Globus pallidus (tissue), 1 donor: ENCODE measurements around the gene ZFYVE1.
"Not testable (repeated sequence)": the region's sequence is repeated elsewhere in the genome, so short reads cannot be mapped to it uniquely, and the experiment has no call there.

Source experiments
- DNase-seq: peaks from one replicate; pipeline ENCODE4 v3.0.0-alpha.2; 2015; ENCODE audit warnings: low spot score

ZFYVE1 gene, protein sequence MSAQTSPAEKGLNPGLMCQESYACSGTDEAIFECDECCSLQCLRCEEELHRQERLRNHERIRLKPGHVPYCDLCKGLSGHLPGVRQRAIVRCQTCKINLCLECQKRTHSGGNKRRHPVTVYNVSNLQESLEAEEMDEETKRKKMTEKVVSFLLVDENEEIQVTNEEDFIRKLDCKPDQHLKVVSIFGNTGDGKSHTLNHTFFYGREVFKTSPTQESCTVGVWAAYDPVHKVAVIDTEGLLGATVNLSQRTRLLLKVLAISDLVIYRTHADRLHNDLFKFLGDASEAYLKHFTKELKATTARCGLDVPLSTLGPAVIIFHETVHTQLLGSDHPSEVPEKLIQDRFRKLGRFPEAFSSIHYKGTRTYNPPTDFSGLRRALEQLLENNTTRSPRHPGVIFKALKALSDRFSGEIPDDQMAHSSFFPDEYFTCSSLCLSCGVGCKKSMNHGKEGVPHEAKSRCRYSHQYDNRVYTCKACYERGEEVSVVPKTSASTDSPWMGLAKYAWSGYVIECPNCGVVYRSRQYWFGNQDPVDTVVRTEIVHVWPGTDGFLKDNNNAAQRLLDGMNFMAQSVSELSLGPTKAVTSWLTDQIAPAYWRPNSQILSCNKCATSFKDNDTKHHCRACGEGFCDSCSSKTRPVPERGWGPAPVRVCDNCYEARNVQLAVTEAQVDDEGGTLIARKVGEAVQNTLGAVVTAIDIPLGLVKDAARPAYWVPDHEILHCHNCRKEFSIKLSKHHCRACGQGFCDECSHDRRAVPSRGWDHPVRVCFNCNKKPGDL

DNA sequence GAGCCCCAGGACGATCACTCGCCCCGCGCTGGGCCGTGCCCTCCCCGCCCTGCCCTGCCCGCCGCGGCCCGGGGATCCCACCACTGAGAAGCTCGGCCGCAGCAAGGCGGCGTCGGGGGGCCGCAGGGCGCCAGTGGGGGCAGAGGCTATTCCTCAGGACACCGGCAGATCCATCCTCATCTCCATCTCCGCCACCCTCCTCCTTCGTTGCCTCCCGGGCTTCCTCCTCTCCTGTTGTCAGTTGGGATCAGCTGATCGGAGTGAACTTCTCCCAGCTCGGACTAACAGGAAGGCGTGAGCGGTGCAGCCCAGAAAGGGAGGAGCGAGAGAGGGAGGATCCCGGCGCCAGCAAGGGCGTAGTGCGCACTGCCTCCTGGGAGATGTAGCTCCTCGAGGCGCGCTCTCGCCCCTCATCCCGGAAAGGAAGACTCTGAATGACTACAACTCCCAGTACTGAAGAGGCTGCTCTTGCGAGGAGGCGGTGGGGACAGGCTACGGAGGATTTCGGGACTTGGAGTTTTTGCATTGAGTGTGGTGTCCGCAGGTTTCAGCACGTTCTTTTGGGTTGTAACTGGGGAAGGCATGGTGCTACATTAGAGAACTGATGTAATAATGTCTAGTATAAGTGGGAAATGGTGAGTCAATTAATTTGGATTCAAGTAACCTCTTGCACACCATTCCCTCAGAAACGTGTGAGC lies at the start of gene ZFYVE1:
ZFYVE1 (minus strand) TSS at position 262 of the 698 bp plus-strand sequence. CDS start 2,598 bp downstream, outside the sequence.
- DNase-seq, result peak; percentile 100

DNA sequence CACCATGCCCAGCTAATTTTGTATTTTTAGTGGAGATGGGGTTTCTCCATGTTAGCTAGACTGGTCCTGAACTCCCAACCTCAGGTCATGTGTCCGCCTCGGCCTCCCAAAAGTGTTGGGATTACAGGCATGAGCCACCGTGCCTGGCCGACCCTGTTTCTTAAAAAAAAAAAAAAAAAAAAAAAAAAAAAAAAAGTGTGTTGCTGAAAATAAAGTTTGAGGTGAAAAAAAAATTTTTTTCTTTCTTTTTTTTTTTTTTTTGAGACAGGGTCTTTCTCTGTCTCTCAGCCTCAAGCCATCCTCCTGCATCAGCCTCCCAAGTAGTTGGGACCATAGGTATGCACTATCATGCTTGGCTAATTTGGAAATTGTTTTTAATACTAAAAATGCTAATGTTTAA lies 42.7 kb upstream of the ZFYVE1 start:
- no peak for DNase-seq

DNA sequence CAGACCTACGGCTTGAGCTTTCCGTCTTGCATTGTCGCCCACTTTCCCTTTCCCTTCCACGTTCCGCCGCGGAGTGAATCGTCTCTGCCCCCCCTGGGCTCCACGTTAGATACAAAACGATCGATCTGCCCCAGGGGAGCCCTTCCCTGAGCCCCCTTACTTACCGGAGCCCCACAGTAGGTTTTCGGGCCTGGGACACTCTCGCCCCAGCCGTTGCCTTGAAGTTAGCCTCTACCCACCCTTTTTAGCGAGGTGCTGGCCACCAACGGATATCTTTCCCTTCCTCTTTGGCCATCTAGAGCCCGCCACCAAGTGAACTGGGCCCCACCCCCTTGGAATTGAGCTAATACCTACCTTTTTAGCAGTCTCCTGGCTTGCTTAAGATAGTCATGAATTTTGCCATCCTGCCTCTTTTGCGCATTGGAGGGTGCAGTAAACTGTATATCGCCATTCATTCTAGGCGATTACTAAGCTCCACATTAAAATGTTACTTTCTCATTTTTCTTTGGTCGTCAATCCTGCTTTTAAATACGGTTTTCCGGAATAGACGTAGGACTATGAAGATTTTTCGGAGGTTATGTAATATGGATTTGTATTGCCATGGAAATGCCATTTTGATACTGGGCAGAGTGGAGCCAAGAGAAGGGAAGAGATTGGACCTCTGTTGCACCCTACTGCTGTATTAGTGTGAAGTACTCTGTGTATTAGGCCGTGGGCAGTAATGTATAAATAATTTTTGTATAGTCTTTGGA lies 32.2 kb upstream of the ZFYVE1 start:
- DNase-seq, result no peak

DNA sequence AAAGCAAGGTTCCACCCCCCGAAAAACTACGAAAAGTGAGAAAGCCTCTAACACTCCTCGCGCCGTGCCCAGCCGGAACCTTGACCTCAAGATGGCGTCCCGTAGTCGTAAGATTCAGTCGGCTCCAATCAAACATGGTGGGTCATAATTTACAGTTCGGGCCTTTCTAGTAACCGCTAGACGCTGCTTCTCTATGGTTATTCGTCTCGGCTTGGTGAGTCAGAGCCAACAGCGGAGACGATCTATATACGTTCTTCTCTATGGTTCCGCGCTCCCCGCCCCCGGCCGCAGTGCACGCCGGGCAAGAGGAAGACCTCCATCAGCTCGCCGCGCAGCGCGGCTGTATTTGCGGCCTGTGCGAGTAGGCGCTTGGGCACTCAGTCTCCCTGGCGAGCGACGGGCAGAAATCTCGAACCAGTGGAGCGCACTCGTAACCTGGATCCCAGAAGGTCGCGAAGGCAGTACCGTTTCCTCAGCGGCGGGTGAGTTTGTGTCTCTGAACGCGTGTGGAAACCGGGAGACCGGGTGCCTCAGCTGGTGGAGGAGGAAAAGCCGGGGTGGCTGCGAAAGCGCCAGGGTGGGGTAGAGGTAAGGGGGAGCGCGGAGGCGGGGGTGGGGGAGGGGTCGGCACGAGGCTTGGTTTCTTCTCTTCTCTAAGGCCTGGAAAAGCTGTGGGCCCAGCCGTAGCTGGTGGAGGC lies 31.5 kb upstream of the ZFYVE1 start, which contains the start of gene RBM25:
RBM25 (plus strand) TSS at position 311 of the 698 bp plus-strand sequence. CDS start 13,108 bp downstream, outside the sequence.
- DNase-seq, result peak; percentile 99

DNA sequence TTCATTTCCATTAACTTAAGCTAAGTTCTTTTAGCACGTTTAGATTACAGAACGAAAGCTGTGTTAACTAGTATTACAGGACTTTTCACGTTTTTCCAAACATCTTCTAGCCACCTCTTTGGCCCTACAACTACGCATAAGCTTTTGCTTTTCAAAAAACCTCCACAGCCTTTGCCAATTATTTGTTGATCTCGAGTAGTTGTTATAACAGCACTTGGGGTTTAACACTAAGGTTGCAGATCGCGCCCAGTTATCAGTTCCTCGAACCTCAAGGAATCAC lies 31.0 kb upstream of the ZFYVE1 start:
- no peak for DNase-seq

DNA sequence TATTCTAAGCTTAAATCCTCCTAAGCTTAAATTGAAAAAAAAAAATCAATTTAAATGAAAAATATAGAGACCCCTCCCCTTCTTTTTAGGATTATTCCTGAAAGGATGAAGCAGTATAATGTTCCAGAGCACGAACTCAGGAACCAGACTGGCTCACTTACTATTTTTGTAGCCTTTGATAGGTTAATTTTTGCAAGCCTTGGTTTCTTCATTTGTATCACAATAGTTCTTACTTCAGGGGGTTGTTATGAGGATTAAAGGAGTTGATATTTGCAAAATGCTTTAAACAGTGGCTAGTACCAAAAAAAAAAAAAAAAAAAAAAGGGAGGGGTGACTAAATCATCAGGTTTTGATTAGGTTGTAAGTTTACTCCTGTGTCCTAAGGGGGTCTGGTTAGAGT lies 28.3 kb upstream of the ZFYVE1 start:
- no peak for DNase-seq

DNA sequence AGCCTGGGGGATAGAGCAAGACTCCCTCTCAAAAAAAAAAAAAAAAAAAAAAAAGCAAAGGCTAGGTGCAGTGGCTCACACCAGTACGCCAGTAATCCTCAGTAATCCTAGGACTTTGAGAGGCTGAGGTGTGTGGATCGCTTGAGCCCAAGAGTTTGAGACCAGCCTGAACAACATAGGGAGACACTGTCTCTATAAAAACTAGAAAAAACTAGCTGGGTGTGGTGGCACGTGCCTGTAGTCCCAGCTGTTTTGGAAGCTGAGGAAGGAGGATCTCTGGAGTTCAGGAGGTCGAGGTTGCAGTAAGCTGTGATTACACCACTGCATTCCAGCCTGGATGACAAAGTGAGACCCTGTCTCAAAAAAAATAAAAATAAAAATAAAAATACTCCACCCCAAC lies 22.5 kb upstream of the ZFYVE1 start:
- no peak for DNase-seq

DNA sequence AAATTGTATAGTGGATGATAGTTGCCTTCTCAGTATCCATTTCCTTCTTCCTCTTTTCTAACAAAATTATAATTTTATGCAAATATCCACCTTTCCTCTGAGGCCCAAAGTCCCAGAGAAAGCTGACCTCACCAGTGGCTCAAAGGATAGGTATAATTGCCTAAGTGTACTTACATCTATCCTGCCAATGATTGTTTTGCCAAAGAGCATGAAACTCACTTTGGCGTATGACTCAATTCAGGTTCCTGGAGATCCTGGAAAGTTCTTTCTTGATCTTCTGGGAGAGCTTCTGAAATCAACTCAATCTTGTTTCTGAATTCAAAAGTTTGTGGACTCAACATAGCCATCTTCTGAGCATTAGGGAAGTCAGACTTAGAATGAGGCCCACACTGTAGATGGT lies 20.9 kb upstream of the ZFYVE1 start:
- no peak for DNase-seq

DNA sequence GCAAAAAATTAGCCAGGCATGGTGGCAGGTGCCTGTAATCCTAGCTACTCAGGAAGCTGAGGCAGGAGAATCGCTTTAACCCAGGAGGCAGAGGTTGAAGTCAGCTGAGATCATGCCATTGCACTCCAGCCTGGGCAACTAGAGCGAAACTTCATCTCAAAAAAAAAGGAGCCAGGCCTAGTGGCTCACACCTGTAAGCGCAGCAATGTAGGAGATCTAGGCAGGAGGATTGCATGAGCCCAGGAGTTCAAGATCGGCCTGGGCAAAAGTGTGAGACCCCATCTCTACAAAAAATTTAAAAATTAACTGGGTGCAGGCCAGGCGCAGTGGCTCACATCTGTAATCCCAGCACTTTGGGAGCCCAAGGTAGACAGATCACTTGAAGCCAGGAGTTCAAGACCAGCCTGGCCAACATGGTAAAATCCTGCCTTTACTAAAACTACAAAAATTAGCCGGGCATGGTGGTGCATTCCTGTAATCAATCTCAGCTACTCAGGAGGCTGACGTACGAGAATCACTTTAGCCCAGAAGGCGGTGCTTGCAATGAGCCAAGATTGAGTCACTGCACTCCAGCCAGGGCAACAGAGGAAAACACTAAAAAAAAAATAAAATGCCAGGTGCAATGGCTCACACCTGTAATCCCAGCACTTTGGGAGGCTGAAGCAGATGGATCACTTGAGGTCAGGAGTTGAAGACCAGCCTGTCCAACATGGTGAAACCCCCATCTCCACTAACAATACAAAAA lies 10.0 kb upstream of the ZFYVE1 start:
- not testable (repeated sequence) for DNase-seq

DNA sequence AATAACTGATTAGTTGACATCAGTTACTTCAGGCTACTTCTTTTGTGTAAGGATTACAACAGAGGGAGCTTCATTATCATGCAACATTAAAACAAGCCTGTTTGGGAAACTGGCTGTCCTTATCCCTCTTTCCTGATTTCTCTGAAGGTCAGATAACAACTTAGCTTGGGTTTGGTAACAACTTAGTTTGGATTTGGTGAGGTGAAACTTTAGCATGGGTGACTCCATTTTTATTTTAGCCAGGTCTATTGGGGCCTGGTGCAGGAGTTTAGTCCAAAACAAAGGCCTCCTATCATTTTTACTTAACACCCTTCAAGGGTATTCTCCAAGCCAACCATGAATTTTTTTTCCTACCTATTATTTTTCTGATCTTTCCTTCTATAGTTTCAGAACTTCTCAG lies 1.1 kb upstream of the ZFYVE1 start:
- DNase-seq, result no peak

DNA sequence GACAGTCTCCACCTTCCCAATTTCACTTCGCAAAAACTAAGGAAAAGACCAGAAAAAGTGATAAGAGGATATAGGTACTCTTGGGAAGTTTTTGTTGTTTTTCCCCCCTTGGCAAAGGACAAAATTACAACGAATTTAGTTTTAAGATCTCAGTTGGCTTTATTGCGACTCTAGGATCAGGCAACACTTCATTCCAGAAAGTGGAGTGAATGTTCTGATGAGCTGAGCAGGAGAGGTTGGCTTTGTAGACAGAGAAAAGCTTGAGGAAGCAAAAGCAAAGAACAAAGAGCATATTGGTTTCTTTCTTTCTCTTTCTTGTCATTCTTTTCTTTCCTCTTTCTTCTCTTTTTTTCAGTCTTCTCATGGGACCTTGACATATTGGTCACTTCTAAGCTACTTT lies 640 bp upstream of the ZFYVE1 start:
- no peak for DNase-seq

DNA sequence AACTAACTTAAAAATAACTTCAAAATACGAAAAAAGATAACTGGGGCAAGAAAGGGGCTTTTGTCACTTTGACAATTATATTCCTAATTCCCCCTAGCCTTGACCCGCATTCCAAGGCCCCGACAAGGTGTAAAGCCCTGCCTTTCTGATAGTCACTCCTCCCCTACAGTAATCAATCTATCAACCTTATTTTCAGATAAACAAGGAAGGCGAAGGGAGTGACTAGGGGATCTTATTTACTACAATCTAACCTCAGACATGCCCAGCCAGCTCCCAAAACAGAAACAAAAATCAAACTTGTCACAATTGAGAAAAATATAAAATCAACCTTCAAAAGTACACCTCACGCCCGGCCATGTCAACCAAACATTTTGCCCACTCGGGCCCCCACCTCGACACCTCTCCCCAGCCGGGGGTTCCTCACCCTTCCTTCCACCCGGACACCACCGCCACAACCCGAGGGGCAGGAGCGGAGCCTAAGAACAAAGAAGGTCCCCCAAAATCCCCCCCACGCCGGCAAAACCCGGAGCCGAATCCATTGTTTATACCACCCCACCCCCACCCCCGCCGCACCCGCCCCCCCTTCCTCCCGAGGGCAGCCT lies 562 bp downstream of the ZFYVE1 start:
- DNase-seq, result no peak

DNA sequence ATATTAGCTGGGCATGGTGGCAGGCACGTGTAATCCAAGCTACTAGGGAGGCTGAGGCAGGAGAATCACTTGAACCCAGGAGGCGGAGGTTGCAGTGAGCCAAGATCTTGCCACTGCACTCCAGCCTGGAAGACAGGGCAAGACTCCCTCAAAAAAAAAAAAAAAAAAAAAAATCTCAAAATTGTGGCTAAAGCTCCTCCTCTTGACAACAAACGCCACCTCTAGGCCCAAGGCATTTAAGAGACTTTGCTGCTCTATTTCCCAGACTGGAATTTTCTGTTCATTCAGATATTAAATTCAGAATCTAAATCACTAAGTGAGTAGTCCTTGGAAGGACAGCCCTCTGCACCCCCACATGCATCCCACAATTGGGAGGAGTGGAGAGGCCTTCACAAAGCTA lies 1.4 kb downstream of the ZFYVE1 start:
- DNase-seq, result no peak

DNA sequence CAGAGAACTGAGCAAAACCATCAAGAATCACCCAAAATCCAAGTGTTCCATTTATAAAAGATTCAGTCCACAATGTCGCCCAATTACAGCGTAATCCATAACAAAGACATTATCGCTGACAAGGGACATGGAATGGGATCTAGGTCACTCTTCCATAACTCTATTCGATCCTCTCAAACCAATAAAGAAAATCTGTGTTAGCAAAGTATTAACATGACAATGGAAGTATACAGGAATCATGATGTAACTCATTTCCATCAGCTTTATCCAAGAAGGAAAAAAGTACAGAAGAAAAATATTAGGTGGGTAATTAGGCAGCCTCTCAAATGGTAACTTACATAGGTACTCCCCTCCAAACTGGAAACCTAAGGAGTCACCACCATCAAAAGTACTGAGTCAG lies 4.9 kb downstream of the ZFYVE1 start:
- no peak for DNase-seq

DNA sequence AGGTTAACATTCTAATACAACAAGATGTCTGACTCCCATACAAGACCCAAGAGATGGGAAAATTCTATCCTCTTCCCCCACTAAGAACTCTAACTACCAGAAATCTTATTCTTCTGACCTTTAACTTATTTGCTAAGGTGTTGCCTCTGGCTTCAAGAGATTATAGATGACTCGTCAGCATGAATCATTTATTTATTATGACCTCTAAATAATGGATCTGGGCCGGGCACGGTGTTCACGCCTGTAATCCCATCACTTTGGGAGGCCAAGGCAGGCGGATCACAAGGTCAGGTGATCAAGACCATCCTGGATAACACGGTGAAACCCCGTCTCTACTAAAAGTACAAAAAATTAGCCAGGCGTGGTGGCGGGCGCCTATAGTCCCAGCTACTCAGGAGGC lies 10.9 kb downstream of the ZFYVE1 start:
- DNase-seq, result not testable (repeated sequence)

DNA sequence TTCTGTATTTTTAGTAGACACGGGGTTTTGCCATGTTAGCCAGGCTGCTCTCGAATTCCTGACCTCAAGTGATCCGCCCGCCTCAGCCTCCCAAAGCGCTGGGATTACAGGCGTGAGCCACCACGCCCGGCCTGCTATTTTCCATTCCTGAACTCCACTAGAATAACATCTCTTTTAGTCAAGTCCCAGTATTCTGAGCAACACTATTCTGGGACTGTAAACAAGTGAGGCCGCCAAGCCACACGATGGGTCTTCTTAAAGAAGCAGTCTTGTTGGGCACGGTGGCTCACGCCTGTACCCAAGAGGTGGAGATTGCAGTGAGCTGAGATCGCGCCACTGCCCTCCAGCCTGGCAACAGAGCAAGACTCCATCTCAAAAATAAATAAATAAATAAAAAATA lies 11.4 kb downstream of the ZFYVE1 start:
- DNase-seq, result not testable (repeated sequence)

DNA sequence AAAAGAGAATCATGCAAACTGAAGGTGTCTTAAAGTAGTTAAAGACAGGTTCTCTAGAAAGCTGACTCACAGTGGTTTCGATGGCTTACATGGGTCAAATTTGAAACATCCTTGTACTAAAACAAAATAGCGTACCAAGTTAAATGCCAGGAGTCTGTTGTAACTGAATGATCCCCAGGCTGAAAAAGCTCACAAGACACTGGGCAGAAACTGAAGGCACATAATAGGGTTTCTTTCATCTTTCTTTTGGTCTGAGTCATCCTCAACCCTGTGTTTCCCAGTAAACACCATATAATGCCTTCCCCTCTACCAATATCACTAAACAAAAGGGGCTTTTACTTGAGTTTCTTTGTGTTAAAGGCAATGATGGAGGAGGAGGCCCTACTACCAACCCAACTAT lies 12.8 kb downstream of the ZFYVE1 start:
- no peak for DNase-seq

DNA sequence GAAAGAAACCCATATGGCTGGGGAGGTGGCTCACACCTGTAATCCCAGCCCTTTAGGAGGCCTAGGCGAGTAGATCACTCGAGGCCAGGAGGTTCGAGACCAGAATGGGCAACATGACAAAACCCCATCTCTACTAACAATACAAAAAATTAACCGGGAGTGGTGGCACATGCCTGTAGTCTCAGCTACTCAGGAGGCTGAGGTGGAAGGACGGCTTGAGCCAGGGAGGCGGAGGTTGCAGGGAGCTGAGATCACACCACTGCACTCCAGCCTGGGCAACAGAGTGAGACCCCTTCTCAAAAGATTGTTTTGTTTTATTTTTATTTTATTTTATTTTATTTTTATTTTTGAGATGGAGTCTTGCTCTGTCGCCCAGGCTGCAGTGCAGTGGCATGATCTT lies 15.7 kb downstream of the ZFYVE1 start:
- not testable (repeated sequence) for DNase-seq

DNA sequence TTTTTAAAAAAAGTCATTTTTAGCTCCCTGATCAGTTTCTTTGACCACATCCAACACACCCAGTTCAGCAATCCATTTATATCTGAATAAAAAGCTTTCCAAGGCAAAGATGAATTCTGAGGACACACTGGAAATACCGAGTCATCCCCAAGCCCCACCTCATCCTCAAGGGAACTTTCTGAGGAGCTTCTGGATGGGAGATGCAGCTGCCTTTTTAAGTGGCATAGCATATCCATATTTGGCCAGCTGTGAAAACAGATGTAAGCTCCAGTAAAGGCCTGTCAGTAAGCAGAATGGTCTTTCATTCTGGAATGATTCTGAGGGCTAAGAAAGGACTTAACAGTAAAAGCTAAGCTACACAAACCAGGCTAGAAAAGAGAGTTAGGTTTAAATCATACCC lies 18.4 kb downstream of the ZFYVE1 start:
- no peak for DNase-seq

DNA sequence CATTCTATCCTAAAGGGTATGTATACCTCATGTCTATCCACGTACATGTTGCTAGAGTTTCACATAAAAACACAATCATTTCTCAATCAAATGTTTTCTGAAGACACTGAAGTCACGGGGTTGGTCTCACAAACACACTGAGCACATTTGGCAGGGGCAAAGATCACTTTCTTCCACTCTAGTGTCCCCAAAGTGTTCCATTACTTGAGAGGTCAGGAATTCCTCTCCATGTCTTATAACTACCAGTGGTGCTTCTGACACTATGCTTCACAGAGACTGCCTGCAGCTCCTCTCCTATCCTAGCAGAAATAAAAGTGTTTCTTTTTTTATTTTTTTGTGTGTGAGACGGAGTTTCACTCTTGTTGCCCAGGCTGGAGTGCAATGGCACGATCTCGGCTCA lies 19.1 kb downstream of the ZFYVE1 start:
- no peak for DNase-seq
